ENCODE data around the gene SH3BP5L. TPM values are rescaled to one million over a fixed set of nuclear protein-coding genes. Genes with fewer than 3 reads are reported as not detected.

Gene SH3BP5L
- total and polyA plus RNA-seq, 2 of the 13 experiments (the other 11 are each of a cell fraction or from before 2014, with no cell fraction given) = 10.3 to 14.9 TPM

DNA sequence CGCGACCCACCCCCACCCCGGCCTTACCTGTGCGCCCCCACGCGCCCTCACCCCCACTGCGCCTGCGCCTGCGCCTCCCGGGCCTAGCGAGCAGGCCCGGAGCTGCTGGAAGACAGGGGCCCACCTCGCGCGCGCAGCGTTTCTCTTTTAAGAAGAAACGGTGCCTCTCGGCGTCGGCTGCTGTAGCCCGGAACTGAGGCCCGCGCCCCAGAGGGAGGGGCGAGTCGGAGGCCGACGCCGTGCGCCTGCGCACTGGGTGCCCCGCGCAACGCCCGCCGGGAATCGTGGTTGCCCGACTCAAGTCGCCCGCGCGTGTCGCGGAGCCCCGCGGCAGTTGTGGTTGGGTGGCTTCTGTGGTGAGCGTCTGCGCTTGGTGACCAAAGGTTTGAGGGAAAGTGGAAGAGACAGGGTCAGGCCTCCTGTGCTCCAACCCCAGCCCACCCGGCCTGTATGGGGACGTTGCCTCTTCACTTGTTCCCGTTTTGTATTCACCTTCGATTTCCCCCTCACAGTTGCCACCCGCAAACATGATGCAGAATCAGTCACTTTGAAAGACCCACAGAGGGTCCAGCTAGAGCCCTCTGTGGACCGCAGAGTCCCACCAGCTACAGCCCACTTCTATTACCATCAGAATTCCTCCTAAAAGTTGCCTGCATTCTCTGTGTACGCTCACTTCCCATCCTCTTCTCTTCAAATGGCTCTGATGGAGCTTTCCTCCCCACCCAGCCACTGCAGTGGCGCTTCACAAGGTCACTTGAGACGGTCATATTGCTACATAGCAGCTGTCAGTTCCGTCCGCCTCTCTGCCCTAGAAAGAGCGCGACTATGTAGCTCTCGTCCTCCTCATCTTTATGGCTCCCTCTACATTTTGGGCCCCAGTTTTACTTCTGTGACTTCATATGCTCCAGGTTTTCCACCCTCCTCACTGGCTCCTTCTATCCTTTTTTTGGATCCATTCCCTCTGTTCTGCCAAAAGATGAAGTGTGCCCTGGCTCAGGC, 33.5 kb upstream of the SH3BP5L start, which contains the start of gene ZNF692 (continued):
- TF ChIP-seq MAFK (conservative IDR thresholded peaks at IDR 0.05 in 1 of 2, IDR thresholded peaks at IDR 0.05 in 1 of 2; ENCODE audit: low read length in 2 of 2) = no peak
- no peak for TF ChIP-seq HNRNPUL1 (IDR thresholded peaks at IDR 0.05; ENCODE audit: low read depth, low read length)
- TF ChIP-seq ZNF12 (CRISPR knock-in tag; IDR thresholded peaks at IDR 0.05) = no peak
- TF ChIP-seq, protein P1, sequence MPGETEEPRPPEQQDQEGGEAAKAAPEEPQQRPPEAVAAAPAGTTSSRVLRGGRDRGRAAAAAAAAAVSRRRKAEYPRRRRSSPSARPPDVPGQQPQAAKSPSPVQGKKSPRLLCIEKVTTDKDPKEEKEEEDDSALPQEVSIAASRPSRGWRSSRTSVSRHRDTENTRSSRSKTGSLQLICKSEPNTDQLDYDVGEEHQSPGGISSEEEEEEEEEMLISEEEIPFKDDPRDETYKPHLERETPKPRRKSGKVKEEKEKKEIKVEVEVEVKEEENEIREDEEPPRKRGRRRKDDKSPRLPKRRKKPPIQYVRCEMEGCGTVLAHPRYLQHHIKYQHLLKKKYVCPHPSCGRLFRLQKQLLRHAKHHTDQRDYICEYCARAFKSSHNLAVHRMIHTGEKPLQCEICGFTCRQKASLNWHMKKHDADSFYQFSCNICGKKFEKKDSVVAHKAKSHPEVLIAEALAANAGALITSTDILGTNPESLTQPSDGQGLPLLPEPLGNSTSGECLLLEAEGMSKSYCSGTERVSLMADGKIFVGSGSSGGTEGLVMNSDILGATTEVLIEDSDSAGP (CRISPR knock-in tag; IDR thresholded peaks at IDR 0.05; ENCODE audit: borderline replicate concordance) = 0 out of 2 replicates have a peak, but pooled peaks have one; percentile 28
- no peak for TF ChIP-seq NR2F1 (CRISPR knock-in tag; IDR thresholded peaks at IDR 0.05)
- peak; percentile 41; the same call in 1 of the 2 replicates for TF ChIP-seq CCDC6 (CRISPR knock-in tag; IDR thresholded peaks at IDR 0.05)
- 0 out of 2 replicates have a peak, but pooled peaks have one; percentile 69 for TF ChIP-seq SNAPC2 (CRISPR knock-in tag; IDR thresholded peaks at IDR 0.05)
- no peak for TF ChIP-seq MEF2D (CRISPR knock-in tag; IDR thresholded peaks at IDR 0.05)
- TF ChIP-seq GATAD2A (CRISPR knock-in tag; IDR thresholded peaks at IDR 0.05) = no peak
- TF ChIP-seq HNF4A (CRISPR knock-in tag; IDR thresholded peaks at IDR 0.05) = no peak
- TF ChIP-seq, protein P2, sequence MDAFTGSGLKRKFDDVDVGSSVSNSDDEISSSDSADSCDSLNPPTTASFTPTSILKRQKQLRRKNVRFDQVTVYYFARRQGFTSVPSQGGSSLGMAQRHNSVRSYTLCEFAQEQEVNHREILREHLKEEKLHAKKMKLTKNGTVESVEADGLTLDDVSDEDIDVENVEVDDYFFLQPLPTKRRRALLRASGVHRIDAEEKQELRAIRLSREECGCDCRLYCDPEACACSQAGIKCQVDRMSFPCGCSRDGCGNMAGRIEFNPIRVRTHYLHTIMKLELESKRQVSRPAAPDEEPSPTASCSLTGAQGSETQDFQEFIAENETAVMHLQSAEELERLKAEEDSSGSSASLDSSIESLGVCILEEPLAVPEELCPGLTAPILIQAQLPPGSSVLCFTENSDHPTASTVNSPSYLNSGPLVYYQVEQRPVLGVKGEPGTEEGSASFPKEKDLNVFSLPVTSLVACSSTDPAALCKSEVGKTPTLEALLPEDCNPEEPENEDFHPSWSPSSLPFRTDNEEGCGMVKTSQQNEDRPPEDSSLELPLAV (CRISPR knock-in tag; conservative IDR thresholded peaks at IDR 0.05; ENCODE audit: low read depth) = no peak
- TF ChIP-seq KMT2B (CRISPR knock-in tag; IDR thresholded peaks at IDR 0.05) = no peak; the same call in none of the 2 replicates
- TF ChIP-seq KLF11 (CRISPR knock-in tag; IDR thresholded peaks at IDR 0.05) = no peak
- peak; percentile 63; the same call in 1 of the 2 replicates for TF ChIP-seq HDAC2 (CRISPR knock-in tag; IDR thresholded peaks at IDR 0.05)
- TF ChIP-seq, protein P3, sequence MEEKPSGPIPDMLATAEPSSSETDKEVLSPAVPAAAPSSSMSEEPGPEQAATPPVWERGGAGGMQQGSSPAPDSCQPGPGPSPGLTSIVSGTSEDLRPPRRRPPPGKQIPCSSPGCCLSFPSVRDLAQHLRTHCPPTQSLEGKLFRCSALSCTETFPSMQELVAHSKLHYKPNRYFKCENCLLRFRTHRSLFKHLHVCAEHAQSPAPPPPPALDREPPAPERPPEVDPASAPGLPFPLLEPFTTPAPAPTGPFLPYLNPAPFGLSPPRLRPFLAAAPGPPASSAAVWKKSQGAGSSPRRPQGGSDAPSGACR (CRISPR knock-in tag; IDR thresholded peaks at IDR 0.05) = peak; percentile 32; the same call in 1 of the 2 replicates
- TF ChIP-seq, protein P4, sequence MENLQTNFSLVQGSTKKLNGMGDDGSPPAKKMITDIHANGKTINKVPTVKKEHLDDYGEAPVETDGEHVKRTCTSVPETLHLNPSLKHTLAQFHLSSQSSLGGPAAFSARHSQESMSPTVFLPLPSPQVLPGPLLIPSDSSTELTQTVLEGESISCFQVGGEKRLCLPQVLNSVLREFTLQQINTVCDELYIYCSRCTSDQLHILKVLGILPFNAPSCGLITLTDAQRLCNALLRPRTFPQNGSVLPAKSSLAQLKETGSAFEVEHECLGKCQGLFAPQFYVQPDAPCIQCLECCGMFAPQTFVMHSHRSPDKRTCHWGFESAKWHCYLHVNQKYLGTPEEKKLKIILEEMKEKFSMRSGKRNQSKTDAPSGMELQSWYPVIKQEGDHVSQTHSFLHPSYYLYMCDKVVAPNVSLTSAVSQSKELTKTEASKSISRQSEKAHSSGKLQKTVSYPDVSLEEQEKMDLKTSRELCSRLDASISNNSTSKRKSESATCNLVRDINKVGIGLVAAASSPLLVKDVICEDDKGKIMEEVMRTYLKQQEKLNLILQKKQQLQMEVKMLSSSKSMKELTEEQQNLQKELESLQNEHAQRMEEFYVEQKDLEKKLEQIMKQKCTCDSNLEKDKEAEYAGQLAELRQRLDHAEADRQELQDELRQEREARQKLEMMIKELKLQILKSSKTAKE (CRISPR knock-in tag; IDR thresholded peaks at IDR 0.05; ENCODE audit: borderline replicate concordance) = no peak
- TF ChIP-seq XRCC5 (optimal IDR thresholded peaks at IDR 0.05; ENCODE audit: low read length) = peak; percentile 12
- TF ChIP-seq, protein P5, sequence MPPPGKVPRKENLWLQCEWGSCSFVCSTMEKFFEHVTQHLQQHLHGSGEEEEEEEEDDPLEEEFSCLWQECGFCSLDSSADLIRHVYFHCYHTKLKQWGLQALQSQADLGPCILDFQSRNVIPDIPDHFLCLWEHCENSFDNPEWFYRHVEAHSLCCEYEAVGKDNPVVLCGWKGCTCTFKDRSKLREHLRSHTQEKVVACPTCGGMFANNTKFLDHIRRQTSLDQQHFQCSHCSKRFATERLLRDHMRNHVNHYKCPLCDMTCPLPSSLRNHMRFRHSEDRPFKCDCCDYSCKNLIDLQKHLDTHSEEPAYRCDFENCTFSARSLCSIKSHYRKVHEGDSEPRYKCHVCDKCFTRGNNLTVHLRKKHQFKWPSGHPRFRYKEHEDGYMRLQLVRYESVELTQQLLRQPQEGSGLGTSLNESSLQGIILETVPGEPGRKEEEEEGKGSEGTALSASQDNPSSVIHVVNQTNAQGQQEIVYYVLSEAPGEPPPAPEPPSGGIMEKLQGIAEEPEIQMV (CRISPR knock-in tag; IDR thresholded peaks at IDR 0.05; ENCODE audit: low read depth) = peak; percentile 9; the same call in 1 of the 2 replicates
- no peak for TF ChIP-seq MTF1 (CRISPR knock-in tag; IDR thresholded peaks at IDR 0.05)
- TF ChIP-seq ZNF484 (CRISPR knock-in tag; IDR thresholded peaks at IDR 0.05; ENCODE audit: borderline replicate concordance, low read depth) = no peak
